ENCODE data around the gene NAB1. TPM values are rescaled to one million over a fixed set of nuclear protein-coding genes. Genes with fewer than 3 reads are reported as not detected.

NAB1 gene
- 39.9 TPM for total RNA-seq
- long read RNA-seq, partial matches to known transcripts, result 5 of 21 reads
- long read RNA-seq, other reads (novel, unspliced or antisense), result 12 of 21 reads

- peak within 1 kb of the TSS; percentile 70 for H3K4me3 ChIP-seq
- DNase-seq, result peak; percentile 75
- H3K27me3 ChIP-seq (ENCODE audit: low read depth), result no peaks in the 10 kb centered on the region
- TF ChIP-seq CTCF (IDR thresholded peaks at IDR 0.05), result no peak
- intact Hi-C loops (cut with DNase I), result no loop called here
- no peaks in the 10 kb centered on the region for H3K9me3 ChIP-seq
- peaks cover 29% of the 10 kb centered on the region for H3K4me1 ChIP-seq
- H3K36me3 ChIP-seq, result no peaks in the 10 kb centered on the region
- peak within 1 kb of the TSS; percentile 90 for H3K27ac ChIP-seq
- peak; percentile 68 to 74 for ATAC-seq
Observed at GRCh38 chr2:190649035-190649797, at the start of gene NAB1. TSS of gene NAB1 (plus strand) at chr2:190649083. CDS start at chr2:190659177, 10,094 bp downstream.

- H3K4me3 ChIP-seq, result no peak overlapping the region
- intact Hi-C loops (cut with DNase I), result no loop called here
- H3K27me3 ChIP-seq (ENCODE audit: low read depth), result no peaks in the 10 kb centered on the region
- no peak for TF ChIP-seq CTCF (IDR thresholded peaks at IDR 0.05)
- H3K4me1 ChIP-seq, result no peaks in the 10 kb centered on the region
- H3K36me3 ChIP-seq, result no peaks in the 10 kb centered on the region
- ATAC-seq (no peak), DNase-seq (no peak)
- no peak overlapping the region for H3K27ac ChIP-seq
- no peaks in the 10 kb centered on the region for H3K9me3 ChIP-seq
Observed at GRCh38 chr2:190599546-190600220, 49.2 kb upstream of the NAB1 start.

GRCh38 chr2:190600293-190601103 is 48.4 kb upstream of the NAB1 start:
- ATAC-seq, result no peak

GRCh38 chr2:190603374-190603773 is 45.5 kb upstream of the NAB1 start:
- Histone ChIP-seq H3K27me3 (ENCODE audit: low read depth) (no peaks in the 10 kb centered on the region), H3K27ac (no peak overlapping the region), H3K9me3 (no peaks in the 10 kb centered on the region), H3K4me1 (no peaks in the 10 kb centered on the region), H3K36me3 (no peaks in the 10 kb centered on the region), H3K4me3 (no peak overlapping the region)
- DNase-seq, result no peak
- no peak for TF ChIP-seq CTCF (IDR thresholded peaks at IDR 0.05)
- intact Hi-C loops (cut with DNase I), result no loop called here
- ATAC-seq, result no peak

More at GRCh38 chr2:190600293-190601103, 48.4 kb upstream of the NAB1 start:
- no peaks in the 10 kb centered on the region for H3K4me1 ChIP-seq
- H3K9me3 ChIP-seq, result no peaks in the 10 kb centered on the region
- H3K27ac ChIP-seq, result no peak overlapping the region
- no peak for TF ChIP-seq CTCF (IDR thresholded peaks at IDR 0.05)
- no peaks in the 10 kb centered on the region for H3K27me3 ChIP-seq (ENCODE audit: low read depth)
- DNase-seq, result no peak
- no peak overlapping the region for H3K4me3 ChIP-seq
- H3K36me3 ChIP-seq, result no peaks in the 10 kb centered on the region
- intact Hi-C loops (cut with DNase I), result no loop called here

GRCh38 chr2:190607014-190607597 is 41.8 kb upstream of the NAB1 start:
- no peak overlapping the region for H3K4me3 ChIP-seq
- TF ChIP-seq CTCF (IDR thresholded peaks at IDR 0.05), result no peak
- H3K36me3 ChIP-seq, result no peaks in the 10 kb centered on the region
- H3K27ac ChIP-seq, result no peak overlapping the region
- H3K4me1 ChIP-seq, result no peaks in the 10 kb centered on the region
- no peaks in the 10 kb centered on the region for H3K27me3 ChIP-seq (ENCODE audit: low read depth)
- DNase-seq (no peak), ATAC-seq (no peak)
- no peaks in the 10 kb centered on the region for H3K9me3 ChIP-seq
- intact Hi-C loops (cut with DNase I), result no loop called here

All from lower lobe of right lung (tissue), 2 donors.